Fibroblast of pulmonary artery (primary cell): ENCODE results near the gene MATN1.

Experiments
- DNase-seq: peaks from one replicate; pipeline ENCODE4 v3.0.0-alpha.2; 2010; ENCODE audit warnings: low read depth
- H3K4me3 ChIP-seq: replicated peaks from 2 replicates; pipeline ENCODE4 v1.5.1; 2011; ENCODE audit warnings: low read depth, mild to moderate bottlenecking, control low read depth, low read length, moderate library complexity
- TF ChIP-seq, protein P1 (sequence below): IDR thresholded peaks from 2 replicates; pipeline ENCODE4 v1.5.1; 2011; ENCODE audit warnings: mild to moderate bottlenecking, control low read depth, low read length, inconsistent platforms; ENCODE audit errors: missing control alignments

MATN1 gene

DNA sequence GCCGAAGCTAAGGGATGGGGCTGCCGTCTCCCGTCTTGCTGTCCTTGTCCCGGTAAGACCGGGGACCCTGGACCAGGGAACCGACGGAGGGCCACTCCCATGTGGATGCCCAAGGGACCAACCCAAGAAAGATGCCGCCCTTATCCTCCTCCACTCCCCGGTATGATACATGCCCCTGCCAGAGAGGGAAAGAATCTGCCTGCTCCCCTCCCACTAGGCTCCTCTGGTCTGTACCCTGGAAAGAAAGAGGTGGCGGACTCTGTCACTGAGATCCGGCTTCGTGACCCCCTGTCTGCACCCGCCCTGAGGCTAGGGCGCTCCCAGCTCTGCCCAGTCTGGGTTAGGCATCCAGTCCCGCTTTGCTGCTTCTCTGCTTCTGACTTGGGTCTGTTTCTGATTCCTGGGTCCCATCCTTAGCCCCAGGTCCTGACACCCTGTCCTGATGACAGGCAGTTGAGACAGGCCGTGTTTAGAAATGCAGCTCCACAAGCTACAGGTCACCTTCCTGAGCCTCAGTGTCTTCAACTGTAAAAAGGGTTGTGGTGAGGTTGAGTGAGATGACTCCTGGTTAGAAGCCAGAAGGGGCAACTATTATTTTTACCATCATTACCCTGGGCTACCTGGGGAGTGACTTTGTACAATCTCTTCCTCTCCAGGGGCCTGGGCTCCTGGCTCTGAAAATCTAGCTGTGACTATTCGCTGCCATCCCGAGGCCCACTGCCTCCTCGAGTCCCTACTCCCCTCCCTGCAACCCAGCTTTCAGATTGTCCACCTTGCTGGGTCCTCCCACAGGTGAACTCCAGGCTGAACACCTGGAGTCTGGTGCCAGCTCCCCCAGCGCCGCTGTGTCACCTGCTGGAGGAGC lies 3.7 kb downstream of the MATN1 start:
- peak; percentile 65 for DNase-seq
- TF ChIP-seq, protein P1, sequence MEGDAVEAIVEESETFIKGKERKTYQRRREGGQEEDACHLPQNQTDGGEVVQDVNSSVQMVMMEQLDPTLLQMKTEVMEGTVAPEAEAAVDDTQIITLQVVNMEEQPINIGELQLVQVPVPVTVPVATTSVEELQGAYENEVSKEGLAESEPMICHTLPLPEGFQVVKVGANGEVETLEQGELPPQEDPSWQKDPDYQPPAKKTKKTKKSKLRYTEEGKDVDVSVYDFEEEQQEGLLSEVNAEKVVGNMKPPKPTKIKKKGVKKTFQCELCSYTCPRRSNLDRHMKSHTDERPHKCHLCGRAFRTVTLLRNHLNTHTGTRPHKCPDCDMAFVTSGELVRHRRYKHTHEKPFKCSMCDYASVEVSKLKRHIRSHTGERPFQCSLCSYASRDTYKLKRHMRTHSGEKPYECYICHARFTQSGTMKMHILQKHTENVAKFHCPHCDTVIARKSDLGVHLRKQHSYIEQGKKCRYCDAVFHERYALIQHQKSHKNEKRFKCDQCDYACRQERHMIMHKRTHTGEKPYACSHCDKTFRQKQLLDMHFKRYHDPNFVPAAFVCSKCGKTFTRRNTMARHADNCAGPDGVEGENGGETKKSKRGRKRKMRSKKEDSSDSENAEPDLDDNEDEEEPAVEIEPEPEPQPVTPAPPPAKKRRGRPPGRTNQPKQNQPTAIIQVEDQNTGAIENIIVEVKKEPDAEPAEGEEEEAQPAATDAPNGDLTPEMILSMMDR = no peak
- H3K4me3 ChIP-seq = peak overlapping the region; percentile 58

DNA sequence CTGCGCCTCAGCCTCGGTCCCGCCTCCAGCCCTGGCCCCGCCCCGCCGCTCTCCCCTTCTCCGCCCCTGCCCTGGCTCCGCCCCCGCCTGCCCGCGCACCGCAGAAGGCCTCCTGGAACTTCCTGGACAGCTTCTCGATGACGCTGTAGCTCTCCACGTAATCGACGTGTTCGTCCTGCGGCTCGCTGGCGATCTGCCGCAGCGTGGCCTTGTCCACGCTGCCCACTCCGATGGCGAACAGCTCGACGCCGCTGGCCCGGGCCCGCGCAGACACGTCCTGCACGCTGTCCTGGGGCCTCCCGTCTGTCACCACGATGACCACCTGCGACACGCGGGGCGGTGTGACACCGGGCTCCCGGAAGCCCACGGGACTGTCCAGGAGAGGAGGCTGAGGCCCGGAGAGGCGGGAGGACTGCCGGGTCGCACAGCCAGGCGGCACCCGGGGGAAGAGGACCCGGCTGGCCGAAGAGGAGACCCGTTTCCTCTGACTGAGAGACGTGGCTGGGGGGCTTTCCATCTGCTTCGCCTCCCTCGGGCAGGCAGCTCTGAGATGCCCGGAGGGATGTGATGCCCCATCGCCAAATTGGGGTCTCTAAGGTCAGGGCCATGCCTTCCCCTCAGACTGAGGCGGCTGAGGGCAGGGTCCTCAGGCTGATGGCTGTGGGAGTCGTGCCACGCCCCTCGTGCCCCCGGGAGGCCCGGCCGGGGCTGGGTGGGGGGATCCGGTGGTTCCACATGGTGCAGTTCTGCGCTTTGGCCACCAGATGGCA lies 4.6 kb downstream of the MATN1 start:
- TF ChIP-seq, protein P1 = peak; percentile 74
- peak overlapping the region; percentile 58 for H3K4me3 ChIP-seq
- DNase-seq = peak; percentile 99

DNA sequence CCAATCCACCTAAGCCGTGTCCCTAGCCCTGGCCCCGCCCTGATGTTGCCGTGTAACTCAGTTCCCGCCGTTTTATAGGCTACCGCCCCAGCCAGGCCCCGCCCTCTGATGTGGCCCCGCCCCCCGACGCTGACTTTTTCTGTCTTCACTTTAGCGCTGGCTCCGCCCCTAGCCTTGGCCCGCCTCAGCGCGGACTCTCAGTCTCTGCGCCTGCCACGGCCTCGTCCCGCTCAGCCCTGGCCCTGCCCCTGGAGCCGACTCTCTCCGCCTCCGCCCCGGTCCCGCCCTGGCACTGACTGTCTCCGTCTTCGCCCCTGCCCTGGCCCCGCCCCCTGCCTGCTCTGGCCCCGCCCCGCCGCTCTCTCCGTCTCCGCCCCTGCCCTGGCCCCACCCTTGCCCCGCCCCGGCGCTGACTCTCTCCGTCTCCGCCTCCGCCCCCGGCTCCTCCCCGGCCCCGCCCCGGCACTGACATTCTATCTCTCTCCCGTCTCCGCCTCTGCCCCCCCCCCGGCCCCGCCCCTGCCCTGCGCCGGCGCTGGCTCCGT lies 5.2 kb downstream of the MATN1 start:
- H3K4me3 ChIP-seq = peak overlapping the region; percentile 19
- DNase-seq = peak; percentile 98
- TF ChIP-seq, protein P1 = no peak

DNA sequence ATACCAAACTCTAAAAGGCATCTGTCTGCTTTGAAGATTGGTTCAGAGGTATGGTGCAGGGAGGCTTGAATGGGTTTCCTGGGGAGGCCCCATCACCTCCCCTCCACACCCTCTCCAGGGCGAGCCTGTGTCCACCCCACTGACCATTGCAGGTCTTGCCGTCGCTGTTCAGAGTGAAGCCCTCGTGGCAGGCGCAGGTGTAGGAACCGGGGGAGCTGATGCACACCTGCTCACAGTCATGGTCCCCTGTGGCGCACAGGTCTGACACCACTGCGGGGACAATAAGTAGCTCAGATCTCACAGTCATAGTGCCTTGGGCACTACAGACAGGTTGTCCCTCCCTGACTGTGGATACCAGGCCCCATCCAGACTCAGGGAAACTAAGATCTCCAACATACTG lies 6.7 kb downstream of the MATN1 start:
- no peak for DNase-seq
- H3K4me3 ChIP-seq = no peak overlapping the region
- TF ChIP-seq, protein P1 = no peak

DNA sequence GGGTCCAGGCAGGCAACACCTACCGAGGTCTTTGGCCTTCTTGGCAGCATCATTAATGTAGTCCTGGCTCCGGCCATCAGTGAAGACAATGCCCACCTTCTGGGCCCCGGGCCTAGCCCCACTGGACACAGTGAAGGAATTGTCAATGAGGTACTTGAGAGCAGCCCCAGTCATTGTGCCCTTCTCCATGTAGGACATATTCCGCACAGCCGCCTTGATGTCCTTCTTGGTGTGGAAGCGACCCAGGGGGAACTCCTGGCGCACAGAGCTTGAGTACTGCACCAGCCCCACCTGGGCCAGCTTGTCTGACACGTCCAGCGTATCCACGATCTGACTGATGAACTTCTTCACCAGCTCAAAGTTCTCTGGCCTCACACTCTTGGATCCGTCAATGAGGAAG lies 7.5 kb downstream of the MATN1 start:
- DNase-seq = no peak
- no peak overlapping the region for H3K4me3 ChIP-seq
- TF ChIP-seq, protein P1 = no peak

DNA sequence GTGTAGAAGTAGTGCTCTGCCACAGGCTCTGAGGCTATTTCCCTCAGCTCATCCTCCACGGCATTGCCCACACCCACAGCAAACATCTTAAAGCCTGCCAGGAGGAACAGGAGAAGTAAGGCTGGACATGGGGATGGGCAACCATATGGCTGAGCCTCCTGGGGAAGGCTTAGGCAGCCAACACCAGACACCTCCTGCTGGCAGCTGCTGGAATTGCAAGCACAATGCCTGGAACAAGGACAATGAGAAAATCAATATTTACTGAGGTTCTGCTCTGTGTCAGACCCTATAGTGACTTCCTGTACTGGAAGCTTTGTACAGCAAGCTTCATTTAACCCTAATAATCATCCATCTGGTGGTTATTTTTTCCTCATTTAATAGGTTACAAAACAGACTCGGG lies 8.2 kb downstream of the MATN1 start:
- TF ChIP-seq, protein P1 = peak; percentile 41
- DNase-seq = no peak
- H3K4me3 ChIP-seq = no peak overlapping the region
